GM19240 (cell line): ENCODE measurements around the gene ST3GAL3.

ENCODE experiments used
- DNase-seq: peaks from one replicate; pipeline ENCODE4 v3.0.0; 2011; ENCODE audit warnings: low spot score; ENCODE audit not compliant: insufficient read length

The ST3GAL3 gene

DNA sequence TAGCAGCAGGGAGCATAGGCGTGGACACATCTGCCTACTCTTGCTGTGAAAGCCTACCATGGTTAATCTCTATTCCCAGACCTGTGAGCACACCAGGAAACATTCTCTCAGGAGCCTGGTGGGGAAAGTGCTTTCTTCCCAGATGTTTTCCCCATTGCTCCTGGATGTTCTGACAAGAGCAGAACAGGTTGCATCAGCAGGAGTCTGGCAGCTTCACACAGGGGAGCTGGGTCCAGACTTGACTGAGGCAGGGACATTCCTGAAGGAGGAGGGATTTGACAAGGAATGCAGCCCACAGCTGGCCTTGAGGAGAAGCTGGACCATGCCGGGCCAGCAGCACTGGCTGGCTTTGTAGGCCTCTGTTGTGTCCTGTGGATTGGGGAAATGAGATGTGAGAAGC lies 205.3 kb downstream of the ST3GAL3 start:
- no peak for DNase-seq

DNA sequence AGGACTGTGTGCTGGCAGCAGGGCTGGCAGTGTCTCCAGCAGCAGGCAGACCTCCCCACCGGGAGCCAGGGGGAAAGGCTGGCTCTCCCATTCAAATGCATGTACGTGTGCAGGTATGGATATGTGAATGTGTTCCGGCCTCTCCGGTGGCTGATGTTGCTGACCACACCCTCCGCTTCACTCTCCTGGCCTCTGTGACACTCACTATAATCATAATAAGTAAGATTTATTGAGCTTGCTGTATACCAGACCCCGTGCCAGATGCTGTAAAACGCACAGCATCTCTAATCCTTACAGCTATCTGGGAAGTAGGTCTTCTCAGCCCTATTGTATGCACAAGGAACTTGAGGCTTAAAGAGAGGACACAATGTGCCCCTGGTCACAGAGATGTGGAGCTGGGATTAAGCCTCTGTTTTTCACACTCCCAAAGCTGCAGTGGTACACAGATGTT lies 205.7 kb downstream of the ST3GAL3 start:
- no peak for DNase-seq

DNA sequence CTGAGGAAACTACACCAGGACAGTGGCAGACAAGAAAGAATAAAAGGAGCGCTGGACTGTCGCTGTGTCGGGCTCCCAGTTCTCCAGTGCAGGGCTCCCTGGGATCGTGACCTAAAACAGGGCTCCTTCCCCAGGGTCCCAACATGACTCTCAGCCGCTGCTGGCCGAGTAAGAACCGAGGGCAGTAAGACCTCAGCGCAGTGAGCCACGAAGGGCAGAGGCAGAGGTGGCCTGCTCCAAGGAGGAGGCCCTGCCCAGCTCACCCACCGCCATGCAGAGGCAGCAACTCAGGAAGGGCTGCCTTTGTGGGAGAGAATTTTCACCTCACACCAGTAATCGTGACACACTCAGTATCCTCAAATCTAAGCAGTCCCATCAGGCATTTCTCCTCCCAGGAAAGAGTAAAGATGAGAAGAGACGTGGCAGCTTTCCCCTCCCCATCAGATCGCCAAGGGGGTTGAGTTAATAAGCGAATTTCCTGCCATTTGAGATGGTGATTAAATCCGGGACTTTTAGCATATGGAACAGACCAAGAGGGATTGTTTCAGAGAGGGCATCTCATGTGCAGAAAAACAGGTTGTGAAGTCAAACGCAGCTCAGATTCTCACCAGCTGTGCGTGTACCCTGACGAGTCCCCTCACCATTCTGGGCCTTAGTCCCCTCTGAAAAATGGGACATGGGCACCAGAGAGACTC lies 206.5 kb downstream of the ST3GAL3 start:
- DNase-seq, result no peak

DNA sequence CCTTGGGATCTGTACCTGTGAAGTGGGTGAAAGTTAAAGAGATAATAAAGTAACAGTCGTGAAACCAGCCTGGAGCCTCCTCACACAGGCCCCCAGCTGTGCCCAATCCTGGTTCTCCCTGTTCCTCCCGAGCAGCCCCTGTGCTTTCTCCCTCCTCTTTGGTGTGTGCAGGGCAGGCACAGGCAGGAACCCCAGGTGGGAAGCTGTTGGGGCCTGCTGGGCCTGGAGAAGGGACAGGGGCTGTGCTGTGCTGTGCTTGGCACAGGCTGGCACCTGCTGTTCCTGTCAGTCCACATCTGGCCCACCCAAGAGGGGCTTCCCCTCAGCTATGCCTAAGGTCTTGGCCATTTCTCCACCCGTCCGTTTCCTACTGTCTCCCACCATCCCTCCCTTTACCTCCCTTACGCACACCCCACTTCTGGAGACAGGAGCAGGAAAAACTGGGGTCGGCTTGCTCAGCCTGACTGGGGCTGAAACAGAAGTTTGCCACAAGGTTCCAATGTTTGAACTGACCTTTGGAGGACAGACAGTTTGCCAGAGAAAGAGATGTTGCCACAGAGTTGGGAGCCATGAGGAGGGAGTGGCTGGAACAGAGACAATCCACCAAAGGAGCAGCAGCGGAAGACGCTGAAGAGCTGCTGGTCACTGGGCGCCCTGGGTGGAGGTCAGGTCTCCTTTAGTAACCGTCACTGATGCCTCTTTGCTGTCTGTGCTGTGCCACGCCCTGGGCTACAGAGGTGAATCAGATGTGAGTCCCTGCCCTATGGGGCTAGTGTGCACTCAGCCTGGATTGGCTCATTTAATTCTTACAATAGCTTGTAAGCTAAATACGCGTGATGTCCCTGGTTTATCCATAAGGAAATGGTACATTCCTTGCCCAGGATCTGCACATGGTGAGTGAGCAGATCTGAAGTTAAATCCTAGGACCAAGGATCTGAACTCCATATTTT lies 207.5 kb downstream of the ST3GAL3 start:
- no peak for DNase-seq

DNA sequence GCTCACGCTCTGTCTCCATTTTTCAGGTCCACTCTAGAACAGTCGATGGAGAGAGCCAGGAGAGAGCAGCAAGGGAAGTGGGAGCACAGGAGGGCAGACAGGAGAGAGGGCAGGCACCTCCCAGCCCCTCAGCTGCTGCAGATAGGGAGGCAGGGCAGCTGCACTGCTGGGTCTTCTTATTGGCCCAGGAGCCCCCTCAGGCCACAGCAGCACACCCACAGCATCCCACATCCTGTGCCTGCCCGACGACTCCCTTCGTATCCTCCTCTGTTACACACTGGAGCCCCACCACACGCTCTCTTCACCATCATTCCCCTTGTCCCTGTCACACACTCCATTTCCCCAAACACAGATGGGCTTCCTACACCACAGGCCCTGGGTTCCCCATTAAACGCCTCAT lies 212.6 kb downstream of the ST3GAL3 start:
- DNase-seq, result no peak

DNA sequence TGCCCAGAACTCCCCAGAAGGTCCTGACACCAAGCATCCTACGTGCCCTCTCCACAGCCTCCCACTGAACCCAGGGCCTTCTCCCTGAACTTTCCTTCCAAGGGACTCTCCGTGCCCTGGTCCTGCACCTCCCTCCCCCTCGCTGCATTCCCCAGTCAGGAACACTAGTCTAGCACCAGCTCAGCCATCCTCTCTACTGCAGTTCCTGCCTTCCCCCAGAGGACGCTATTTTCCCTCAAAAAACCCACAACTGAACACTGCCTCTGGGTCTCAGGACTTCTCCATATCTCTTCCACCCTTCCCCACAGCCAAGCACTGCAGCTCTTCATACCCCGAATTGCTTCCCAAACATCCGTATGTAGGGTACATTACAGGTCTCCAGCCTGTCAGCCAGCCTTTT lies 213.7 kb downstream of the ST3GAL3 start:
- DNase-seq, result no peak

DNA sequence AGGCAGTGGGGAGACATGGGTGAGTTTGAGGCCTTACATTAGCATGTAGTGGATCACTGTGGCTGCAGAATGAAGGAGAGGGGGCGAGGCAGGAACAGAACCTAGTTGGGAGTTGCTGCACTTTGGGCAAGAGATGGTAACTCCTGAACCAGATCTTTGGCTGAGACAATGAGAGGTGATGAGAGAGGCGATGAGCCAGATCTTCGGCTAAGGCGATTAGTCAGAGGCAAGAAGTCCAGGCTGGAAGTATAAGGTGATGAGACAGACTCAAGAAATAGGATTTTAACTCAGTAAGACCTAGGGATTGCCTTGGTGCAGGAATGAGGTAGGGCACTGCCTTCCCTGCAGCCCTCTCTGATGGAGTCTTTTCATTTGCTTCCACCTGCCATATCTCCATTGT lies 217.2 kb downstream of the ST3GAL3 start:
- no peak for DNase-seq

DNA sequence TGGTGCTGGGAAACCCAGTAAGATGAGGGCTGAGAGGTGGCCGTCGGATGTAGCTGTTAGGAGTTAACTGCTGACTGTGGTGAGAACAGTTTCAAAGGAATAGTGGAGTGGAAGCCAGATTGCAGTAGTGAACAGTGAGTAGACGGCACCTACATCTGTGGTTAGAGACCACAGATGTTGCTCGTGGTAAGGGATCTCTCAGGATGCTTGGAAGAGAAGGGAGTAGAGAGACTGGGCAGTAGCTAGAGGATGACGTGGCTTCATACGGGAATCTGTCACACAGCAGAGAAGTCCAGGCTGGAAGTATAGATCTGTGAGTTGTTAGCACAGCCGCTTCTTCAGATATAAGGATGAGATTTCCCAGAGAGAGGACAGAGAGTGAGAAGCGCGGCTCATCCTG lies 218.5 kb downstream of the ST3GAL3 start:
- no peak for DNase-seq

DNA sequence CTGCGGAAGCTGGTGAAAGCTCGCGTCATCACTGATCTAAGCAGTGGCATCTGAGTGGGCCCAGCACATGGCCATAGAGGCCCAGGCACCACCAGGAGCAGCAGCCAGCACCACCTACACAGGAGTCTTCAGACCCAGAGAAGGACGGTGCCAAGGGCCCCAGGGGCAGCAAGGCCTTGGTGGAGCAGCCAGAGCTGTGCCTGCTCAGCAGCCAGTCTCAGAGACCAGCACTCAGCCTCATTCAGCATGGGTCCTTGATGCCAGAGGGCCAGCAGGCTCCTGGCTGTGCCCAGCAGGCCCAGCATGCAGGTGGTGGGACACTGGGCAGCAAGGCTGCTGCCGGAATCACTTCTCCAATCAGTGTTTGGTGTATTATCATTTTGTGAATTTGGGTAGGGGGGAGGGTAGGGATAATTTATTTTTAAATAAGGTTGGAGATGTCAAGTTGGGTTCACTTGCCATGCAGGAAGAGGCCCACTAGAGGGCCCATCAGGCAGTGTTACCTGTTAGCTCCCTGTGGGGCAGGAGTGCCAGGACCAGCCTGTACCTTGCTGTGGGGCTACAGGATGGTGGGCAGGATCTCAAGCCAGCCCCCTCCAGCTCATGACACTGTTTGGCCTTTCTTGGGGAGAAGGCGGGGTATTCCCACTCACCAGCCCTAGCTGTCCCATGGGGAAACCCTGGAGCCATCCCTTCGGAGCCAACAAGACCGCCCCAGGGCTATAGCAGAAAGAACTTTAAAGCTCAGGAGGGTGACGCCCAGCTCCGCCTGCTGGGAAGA lies 223.0 kb downstream of the ST3GAL3 start:
- peak; percentile 51 for DNase-seq

DNA sequence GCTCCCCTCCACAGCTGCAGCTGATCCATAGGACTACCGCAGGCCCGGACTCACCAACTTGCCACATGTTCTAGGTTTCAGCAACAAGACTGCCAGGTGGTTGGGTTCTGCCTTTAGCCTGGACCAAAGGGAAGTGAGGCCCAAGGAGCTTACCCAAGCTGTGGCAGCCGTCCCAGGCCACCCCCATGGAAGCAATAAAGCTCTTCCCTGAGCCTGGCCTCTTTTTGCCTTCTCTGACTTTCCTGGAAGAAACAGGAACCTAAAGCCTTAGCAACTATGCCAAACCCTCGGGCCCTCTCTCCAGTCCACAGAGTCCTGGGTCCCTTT lies 223.6 kb downstream of the ST3GAL3 start:
- DNase-seq, result no peak

DNA sequence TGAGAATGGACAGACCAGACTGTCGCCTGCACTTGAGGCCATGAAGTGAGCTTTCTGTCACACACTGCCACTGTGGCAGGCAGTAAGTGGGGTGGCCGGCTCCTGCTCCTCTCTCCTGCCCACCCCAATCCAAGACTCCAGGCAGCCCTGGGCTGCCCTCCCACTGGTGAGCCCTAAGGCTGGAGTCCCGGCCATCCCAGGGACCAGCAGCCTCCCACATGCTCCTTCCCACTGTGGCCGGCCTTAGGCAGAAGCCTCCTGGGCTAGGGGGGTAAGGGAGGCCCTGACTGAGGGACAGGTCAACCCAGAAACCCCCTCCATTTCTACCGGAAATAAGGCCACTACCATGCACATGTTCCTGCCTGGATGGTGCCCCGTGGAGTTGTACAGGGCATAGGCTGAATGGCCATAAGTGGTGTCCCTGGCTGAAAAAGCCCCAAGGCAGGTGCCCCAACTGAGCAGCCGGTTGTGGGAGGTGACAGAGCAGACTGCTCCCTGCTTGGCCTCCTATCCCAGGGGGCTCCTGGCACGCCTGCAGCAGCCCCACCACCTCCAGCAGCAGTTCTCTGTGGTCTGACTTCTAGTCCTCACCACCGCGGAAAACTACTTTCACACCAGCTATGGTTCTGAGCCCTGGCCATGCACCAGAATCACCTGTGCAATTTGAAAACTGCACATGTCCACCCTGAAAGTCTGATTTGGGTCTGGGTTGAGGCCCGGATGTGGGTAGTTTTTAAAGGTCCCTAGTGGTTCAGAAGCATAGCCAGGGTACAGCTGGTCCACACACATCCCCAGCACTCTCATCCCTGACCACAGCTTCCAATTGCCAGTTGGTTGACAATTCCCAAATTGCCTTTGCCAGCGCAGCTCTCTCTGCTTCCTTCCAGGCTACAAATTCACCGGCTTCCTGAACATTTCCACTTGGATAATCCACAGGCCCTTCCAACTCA lies 224.7 kb downstream of the ST3GAL3 start:
- no peak for DNase-seq

DNA sequence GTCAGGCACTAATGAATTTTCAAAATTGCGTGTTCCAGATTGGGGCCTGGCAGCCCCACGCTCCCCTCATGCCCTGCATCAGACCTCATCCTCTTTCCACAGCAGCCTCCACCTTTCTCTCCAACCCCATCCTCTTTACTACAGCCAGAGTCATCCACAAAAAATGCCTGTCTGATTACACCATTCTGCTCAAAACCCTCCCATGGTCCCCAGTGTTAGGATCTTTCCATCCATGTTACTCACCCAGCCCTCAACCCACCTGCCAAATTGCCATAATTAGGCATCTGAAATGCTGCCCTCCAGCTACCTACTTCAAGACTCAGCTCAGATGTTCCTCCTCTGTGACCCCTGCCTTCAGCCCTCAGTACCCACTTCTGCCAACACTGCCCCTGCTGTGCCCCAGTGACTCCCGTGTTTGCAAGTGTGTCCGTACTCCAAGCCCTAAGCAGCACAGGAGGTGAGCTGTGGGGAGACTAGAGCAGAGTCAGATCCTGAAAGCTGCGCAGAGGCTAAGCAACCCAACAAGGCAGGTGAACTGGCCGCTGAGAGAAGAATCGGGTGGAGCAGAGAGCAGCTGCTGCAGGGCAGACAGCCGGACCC lies 225.6 kb downstream of the ST3GAL3 start:
- no peak for DNase-seq

DNA sequence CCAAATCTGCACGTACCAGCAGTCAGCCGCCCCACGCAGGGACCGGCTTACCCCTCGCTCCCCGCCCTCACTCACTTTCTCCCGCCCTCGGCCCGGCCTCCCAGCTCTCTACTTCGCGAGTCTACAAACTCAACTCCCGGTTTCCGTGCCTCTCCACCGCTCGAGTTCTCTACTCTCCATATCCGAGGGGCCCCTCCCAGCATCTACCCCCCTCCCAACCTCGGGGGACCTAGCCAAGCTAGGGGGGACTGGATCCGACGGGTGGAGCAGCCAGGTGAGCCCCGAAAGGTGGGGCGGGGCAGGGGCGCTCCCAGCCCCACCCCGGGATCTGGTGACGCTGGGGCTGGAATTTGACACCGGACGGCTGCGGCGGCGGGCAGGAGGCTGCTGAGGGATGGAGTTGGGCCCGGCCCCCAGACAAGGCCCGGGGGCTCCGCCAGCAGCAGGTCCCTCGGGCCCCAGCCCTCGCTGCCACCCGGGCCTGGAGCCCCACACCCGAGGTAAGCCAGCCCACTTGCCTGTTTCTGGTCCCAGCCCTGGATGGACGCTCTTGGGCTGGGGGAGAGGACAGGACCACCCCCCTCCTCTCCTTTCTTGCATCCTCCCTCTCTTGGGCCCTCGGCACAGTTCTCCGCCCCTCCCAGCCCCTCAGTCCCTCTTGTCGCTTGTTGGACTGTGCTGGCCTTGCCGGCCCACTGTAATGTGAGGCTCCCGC lies 226.2 kb downstream of the ST3GAL3 start, which contains the start of gene ARTN:
Gene ARTN (plus strand): TSS at position 416 of the 715 bp plus-strand sequence. CDS start 1,856 bp downstream, outside the sequence.
- no peak for DNase-seq

DNA sequence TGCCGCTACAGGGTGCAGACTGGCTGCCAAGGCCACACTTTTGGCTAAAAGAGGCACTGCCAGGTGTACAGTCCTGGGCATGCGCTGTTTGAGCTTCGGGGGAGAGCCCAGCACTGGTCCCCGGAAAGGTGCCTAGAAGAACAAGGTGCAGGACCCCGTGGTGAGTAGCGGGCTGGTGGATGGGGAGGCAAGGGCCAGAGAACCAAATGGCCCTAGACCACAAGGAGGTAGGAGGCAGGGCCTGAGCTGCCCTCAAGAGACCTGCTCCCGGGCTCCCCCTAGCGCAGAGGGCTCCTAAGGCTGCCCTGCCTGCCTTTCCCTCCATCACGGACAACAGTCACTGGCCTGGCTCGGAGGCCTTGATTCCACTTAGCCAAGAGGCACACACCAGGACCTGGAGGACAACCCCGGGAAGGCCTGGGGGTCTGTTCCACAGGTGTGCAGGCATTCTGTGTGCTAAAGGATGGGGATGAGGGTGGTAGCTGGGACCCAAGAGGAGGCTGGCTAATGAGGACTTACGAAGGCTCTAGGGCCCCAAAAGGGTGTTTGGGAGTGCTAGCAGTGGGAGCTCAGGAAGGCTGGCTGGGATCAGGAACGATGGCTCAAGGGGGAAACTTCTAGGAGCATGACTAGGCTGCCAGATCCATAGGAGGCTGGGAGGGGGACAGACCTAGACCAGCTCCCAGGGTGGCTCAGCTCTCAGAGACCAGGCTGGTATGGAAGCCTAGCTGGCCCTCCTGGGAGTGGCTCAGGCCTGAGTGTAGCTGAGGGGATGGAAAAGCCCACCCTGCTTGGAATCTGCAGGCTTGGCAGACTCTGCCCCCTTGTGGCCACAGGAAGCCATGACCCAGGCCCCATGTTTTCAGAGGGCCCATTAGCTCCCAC lies 227.0 kb downstream of the ST3GAL3 start:
- DNase-seq, result peak; percentile 81

DNA sequence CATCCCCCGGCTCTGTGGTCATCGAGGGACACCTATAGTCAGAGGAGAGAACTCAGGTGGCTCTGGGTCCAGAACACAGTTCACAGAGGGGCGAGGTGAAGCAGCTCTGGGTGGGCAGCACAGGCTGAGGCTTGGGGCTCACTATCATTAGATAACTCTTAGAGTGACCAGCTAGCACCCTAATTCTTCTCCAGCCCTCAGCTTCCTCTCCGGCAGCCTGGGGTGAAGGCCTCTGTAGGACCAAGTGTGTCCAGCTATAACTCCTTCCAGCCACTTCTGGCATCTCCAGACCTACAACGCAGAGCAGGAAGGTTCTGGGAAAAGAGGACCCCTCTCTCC lies 227.6 kb downstream of the ST3GAL3 start:
- no peak for DNase-seq

DNA sequence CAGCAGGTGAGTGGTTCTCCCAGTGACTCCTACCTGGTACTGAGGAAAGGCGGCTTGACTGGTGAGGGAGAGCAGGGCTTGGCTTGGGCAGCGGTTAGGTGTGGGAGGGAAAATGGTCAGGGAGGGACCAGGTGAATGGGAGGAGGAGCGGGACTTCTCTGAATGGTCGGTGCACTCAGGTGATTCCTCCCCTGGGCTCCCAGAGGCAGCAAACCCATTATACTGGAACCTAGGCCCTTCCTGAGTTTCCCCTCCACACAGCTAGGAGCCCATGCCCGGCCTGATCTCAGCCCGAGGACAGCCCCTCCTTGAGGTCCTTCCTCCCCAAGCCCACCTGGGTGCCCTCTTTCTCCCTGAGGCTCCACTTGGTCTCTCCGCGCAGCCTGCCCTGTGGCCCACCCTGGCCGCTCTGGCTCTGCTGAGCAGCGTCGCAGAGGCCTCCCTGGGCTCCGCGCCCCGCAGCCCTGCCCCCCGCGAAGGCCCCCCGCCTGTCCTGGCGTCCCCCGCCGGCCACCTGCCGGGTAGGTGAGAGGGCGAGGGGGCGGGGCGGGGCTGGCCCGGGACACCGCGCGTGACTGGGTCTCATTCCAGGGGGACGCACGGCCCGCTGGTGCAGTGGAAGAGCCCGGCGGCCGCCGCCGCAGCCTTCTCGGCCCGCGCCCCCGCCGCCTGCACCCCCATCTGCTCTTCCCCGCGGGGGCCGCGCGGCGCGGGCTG lies 228.5 kb downstream of the ST3GAL3 start:
- no peak for DNase-seq

DNA sequence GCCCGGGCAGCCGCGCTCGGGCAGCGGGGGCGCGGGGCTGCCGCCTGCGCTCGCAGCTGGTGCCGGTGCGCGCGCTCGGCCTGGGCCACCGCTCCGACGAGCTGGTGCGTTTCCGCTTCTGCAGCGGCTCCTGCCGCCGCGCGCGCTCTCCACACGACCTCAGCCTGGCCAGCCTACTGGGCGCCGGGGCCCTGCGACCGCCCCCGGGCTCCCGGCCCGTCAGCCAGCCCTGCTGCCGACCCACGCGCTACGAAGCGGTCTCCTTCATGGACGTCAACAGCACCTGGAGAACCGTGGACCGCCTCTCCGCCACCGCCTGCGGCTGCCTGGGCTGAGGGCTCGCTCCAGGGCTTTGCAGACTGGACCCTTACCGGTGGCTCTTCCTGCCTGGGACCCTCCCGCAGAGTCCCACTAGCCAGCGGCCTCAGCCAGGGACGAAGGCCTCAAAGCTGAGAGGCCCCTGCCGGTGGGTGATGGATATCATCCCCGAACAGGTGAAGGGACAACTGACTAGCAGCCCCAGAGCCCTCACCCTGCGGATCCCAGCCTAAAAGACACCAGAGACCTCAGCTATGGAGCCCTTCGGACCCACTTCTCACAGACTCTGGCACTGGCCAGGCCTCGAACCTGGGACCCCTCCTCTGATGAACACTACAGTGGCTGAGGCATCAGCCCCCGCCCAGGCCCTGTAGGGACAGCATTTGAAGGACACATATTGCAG lies 229.3 kb downstream of the ST3GAL3 start:
- no peak for DNase-seq
